Upper lobe of right lung (tissue), 1 donor: Measurements from ENCODE around the gene ITIH1. TPM values are rescaled to one million over a fixed set of nuclear protein-coding genes. Genes with fewer than 3 reads are reported as not detected.

ENCODE experiments used
- ATAC-seq: fragments of 200-7000 bp; cut with Tn5 transposase; one replicate; pipeline ENCODE4 v1.9.1; 2020; ENCODE audit warnings: mild to moderate bottlenecking, moderate library complexity
- DNase-seq: peaks from one replicate; pipeline ENCODE4 v3.0.0-alpha.2; 2020
- H3K27ac ChIP-seq: fragments of 200-600 bp; one replicate; pipeline ENCODE4 v1.8.0; 2022
- H3K27me3 ChIP-seq: fragments of 200-600 bp; one replicate; pipeline ENCODE4 v1.8.0; 2022; ENCODE audit warnings: mild to moderate bottlenecking
- H3K36me3 ChIP-seq: fragments of 200-600 bp; one replicate; pipeline ENCODE4 v1.8.0; 2022
- H3K4me1 ChIP-seq: fragments of 200-600 bp; one replicate; pipeline ENCODE4 v1.8.0; 2022
- H3K4me3 ChIP-seq: fragments of 200-600 bp; one replicate; pipeline ENCODE4 v1.8.0; 2022; ENCODE audit warnings: mild to moderate bottlenecking
- H3K9me3 ChIP-seq: fragments of 200-600 bp; one replicate; pipeline ENCODE4 v1.8.0; 2022
- CTCF ChIP-seq: fragments of 200-600 bp; IDR thresholded peaks from one replicate; pipeline ENCODE4 v1.8.0; 2022; ENCODE audit warnings: antibody characterized with exemption
- intact Hi-C: fragments of 100-400 bp; cut with DNase I; formaldehyde crosslinking; loops from one replicate; pipeline ENCODE4 v1.11.0; 2022
- total RNA-seq: library from RNA; stranded (reverse); fragmentation: NEBNext Ultra II Directional; extraction: Animal tissue kit (Norgen Biotek cat#: 25700); gene quantifications from one replicate; pipeline ENCODE4 v1.2.1, GENCODE V29; 2021
- donor health status: DM: no; HTN: yes; CAD: no; lungs with severe emphysema.

ITIH1 gene
- total RNA-seq, 1 donor from 2014 or later: not detected

GRCh38 chr3:52791366-52791765, 14.0 kb downstream of the ITIH1 start:
- H3K27ac ChIP-seq: no peak overlapping the region
- H3K4me3 ChIP-seq: no peak overlapping the region
- H3K36me3 ChIP-seq: no peaks in the 10 kb centered on the region
- no peaks in the 10 kb centered on the region for H3K9me3 ChIP-seq
- no peak for TF ChIP-seq CTCF
- no peaks in the 10 kb centered on the region for H3K4me1 ChIP-seq
- no peak for ATAC-seq
- intact Hi-C loops: no loop called here
- no peaks in the 10 kb centered on the region for H3K27me3 ChIP-seq
- DNase-seq: no peak

GRCh38 chr3:52791928-52792327, 14.5 kb downstream of the ITIH1 start:
- Histone ChIP-seq H3K36me3 (no peaks in the 10 kb centered on the region), H3K4me1 (no peaks in the 10 kb centered on the region), H3K9me3 (no peaks in the 10 kb centered on the region), H3K4me3 (no peak overlapping the region), H3K27ac (no peak overlapping the region), H3K27me3 (no peaks in the 10 kb centered on the region)
- ATAC-seq (no peak), DNase-seq (no peak)
- no peak for TF ChIP-seq CTCF
- intact Hi-C loops: no loop called here

- Histone ChIP-seq H3K27me3 (no peaks in the 10 kb centered on the region), H3K27ac (no peak overlapping the region), H3K36me3 (no peaks in the 10 kb centered on the region), H3K4me3 (no peak overlapping the region), H3K4me1 (no peaks in the 10 kb centered on the region), H3K9me3 (no peaks in the 10 kb centered on the region)
- TF ChIP-seq CTCF: no peak
- ATAC-seq (no peak), DNase-seq (no peak)
- intact Hi-C loops: no loop called here
Observed at GRCh38 chr3:52792413-52792812, 15.0 kb downstream of the ITIH1 start.

DNA sequence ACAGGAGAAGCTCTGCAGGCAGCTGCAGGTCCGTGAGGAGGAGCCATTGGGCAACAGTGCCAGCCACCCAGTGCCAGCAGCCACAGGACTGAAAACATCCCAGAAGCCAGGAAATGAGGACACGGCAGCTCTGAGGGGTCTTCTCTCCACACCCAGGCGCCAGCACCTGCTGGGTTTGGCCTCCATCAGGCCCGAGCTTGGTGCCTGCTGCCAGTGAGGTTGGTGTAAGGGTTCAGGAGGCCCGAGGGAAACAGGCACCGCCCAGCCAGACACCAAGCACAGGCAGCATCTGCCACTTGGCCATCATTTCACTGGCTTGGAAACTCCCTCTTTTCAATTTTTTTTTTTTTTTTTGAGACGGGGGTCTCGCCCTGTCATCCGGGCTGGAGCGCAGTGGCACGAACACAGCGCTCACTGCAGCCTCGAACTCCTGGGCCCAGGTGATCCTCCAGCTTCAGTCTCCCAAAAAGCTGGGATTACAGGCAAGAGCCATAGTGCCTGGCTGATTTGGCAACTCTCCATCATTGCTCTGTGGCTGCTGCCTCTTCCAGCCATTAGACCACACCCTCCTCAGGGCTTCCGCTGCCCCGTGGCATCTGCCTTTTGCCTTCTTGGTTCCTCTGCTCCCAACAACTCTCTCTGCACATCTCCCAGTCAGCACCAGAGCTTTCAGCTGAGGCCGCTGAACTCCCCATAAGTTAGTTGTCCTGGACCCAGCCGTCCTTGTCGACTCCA, 15.7 kb downstream of the ITIH1 start:
- Histone ChIP-seq H3K9me3 (no peaks in the 10 kb centered on the region), H3K4me1 (no peaks in the 10 kb centered on the region), H3K36me3 (no peaks in the 10 kb centered on the region), H3K27me3 (no peaks in the 10 kb centered on the region), H3K27ac (no peak overlapping the region), H3K4me3 (no peak overlapping the region)
- intact Hi-C loops: no loop called here
- DNase-seq: no peak
- no peak for TF ChIP-seq CTCF
- no peak for ATAC-seq

- intact Hi-C loops: no loop called here
Observed at GRCh38 chr3:52793702-52794611, 16.6 kb downstream of the ITIH1 start.

More at GRCh38 chr3:52793702-52794611, 16.6 kb downstream of the ITIH1 start:
- DNase-seq: no peak
- Histone ChIP-seq H3K4me1 (no peaks in the 10 kb centered on the region), H3K4me3 (no peak overlapping the region), H3K36me3 (no peaks in the 10 kb centered on the region), H3K27ac (no peak overlapping the region), H3K9me3 (no peaks in the 10 kb centered on the region), H3K27me3 (no peaks in the 10 kb centered on the region)
- TF ChIP-seq CTCF: no peak
- ATAC-seq: no peak
